GM19023 (cell line): ENCODE data around the gene KRCC1.

Experiments
- ATAC-seq: cut with Tn5 transposase; IDR thresholded peaks from one replicate; pipeline ENCODE4 v1.9.1; 2021; ENCODE audit warnings: mild to moderate bottlenecking, moderate library complexity; ENCODE audit not compliant: unreplicated experiment

Gene KRCC1

GRCh38 chr2:88078643-88079172 lies 23.1 kb upstream of the KRCC1 start:
- no peak for ATAC-seq

DNA sequence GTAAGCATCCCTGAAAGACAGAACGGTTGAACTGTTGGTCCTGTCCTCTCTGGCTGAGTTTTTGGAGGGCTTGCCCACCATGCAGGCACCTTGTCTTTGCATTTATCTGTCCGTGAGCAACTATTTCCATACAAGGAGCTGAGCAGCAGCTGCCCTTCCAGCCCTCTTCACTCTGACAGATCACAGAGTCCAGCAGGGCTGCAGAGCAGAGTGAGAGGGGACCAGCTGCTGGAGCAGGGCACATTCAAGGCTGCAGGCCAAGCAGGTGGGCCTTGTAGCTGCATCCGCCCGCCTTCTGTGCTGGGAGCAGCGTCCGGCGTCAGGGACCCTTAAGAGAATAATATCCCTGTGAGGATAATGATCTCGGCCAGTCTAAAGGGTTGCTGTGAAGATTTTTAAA lies 21.5 kb upstream of the KRCC1 start:
- ATAC-seq: no peak

GRCh38 chr2:88074854-88075292 lies 19.3 kb upstream of the KRCC1 start:
- ATAC-seq: no peak

GRCh38 chr2:88074150-88074549 lies 18.6 kb upstream of the KRCC1 start:
- no peak for ATAC-seq

GRCh38 chr2:88071365-88071764 lies 15.8 kb upstream of the KRCC1 start:
- no peak for ATAC-seq

DNA sequence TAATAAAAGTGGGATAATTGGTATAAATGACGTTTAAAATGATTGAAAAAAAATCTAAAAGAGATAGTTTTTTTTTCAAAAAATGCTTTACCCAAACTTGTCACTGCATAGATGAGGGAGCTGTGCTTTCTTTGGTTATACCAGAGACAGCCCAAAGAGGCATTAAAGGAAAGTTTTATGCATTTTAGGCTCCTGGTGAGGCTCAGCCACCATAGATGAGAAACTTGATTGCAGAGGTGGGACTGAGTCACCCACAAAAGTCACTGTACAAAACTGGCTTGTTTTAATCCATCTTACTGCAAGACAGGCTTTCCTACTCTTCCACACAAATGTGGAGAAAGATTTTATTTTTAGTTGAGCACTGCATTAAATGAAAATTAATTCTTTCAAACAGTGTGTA lies 14.5 kb upstream of the KRCC1 start:
- no peak for ATAC-seq

DNA sequence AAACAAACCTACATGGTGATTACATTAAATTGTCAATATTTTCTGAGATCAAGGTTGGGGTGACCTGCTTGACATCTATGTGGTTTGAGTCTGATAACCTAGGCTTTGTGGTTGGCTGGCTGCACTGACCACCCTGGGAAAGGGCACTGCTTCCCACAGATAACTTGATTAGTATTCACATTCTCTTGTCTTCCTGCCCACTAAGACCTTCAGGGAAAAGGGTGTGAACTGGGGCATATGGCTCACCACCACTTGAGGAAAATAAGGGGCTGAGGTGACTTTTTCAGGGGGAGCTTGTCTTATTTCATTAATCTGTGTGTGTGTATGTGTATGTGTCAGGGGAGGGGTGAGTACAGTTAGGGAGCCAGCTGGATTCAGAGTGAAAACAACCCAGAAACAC lies 13.5 kb upstream of the KRCC1 start:
- ATAC-seq: no peak

- ATAC-seq: no peak
Measured at GRCh38 chr2:88068044-88068443, 12.5 kb upstream of the KRCC1 start.

GRCh38 chr2:88067598-88067997 lies 12.0 kb upstream of the KRCC1 start, which contains the start of gene SMYD1:
SMYD1 (plus strand) TSS chr2:88067825; CDS start chr2:88067865, 40 bp downstream.
- no peak for ATAC-seq

GRCh38 chr2:88067189-88067588 lies 11.6 kb upstream of the KRCC1 start:
- ATAC-seq: no peak

GRCh38 chr2:88066543-88066942 lies 11.0 kb upstream of the KRCC1 start:
- ATAC-seq: no peak

DNA sequence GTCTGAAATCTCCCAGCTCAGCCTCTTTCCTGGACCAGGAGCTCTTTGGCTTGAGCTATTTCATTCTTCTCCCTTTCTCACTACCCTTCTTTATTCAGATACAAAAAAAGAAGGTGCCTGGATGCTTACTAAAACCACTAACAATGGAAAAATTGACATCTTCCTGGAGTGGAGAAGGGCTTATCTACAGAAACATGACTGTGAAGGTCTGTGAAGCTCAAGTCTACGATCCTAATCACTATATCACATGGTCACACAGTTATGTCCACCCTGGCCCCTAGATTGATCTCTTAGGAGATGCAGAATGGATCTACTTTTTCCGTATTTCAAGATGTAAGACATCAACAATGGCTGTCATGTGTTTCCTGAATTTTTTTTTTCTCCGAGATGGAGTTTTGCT lies 5.7 kb upstream of the KRCC1 start:
- ATAC-seq: no peak

DNA sequence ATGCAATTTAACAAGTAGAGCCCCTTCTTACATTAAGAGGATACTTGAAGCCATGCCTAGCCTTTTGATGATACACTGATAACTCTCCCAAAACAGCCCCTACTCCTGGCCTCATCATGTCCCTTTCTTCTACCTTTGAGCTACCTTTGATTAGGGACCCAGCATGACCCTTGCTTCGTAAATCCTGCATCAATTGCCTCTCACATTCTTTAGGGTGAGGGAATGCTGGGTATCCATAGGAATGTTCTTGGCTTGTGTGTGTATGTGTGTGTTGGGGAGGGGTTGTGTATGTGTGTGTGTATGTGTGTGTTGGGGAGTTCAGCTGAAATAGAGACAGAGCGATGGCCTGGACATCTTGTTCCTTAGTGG lies 5.3 kb upstream of the KRCC1 start:
- no peak for ATAC-seq

DNA sequence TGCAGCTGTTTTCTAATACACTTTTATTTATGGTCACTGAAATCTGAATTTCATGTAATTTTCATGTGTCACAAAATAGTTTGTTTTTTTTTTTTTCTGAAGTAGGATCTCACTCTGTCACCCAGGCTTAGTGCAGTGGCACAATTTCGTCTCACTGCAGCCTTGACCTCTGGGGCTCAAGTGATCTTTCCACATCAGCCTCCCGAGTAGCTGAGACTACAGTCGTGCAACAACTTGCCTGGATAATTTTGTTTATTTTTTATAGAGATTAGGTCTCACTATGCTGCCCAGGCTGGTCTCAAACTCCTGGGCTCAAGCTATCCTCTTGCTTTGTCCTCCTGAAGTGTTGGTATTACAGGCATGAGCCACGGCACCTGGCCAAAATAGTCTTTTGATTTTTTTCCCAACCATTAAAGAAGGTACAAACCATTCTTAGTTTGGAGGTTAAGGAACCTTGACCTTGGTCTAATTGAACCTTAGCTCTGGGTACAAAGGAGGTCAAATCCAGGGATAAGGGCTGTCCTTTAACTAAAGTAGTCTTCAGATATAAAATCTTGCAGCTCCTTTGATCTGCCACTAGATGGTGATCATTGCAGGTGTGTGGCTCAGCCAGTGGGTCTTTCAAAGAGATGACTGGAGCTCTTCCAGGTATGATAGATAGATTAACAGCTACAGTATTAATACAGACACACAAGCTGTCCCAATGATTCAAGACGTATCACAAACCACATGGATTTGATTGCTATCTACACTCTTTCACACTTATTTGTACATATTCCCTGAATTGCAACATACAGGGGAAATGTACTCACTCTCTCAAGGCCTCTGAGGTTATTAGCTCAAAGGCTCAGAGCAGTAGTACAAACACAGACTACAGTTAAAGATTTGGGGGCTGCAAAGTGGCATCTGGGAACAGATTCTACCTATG lies 4.7 kb upstream of the KRCC1 start:
- no peak for ATAC-seq

GRCh38 chr2:88058191-88058590 lies 2.6 kb upstream of the KRCC1 start:
- ATAC-seq: no peak

DNA sequence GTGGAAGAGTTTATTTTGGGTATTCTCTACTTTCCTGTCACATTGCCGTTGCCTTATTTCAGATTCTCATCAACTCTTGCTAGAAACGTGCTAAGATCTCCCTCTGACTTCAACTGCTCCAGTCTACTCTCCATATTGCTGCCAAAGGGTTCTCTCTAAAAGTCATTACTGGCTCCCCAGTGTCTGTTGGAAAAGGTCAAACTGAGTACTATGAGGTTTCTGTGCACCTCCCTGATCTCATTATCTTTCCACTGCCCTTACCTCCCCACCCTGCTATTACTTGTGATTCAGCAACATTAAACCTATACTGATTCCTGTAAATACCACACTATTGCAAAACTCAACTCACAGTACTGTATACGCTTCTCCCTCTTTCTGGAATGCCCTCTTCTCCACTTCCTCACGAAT lies 1.9 kb upstream of the KRCC1 start:
- ATAC-seq: no peak

GRCh38 chr2:88054782-88055370 lies 707 bp downstream of the KRCC1 start:
- no peak for ATAC-seq

- no peak for ATAC-seq
Measured at GRCh38 chr2:88053934-88054781, 1.4 kb downstream of the KRCC1 start.

DNA sequence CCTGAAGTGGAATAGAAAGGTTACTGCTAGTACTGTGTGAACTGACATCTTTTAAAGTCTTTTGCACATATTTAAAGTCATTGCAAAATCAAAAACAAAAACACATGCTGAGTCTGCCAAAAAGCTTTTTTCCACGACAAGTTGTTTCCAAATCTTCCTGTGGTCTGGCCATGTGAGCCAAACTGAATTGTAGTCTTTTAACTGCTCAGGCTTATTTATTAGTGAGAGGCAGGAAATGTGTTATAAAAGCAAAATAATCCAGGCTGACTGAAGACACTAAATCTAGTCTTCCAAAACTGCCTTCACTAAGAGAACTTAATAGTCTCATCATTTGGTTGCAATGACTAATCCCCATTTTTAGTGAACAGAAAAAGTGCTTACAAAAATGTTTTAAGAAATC lies 2.3 kb downstream of the KRCC1 start:
- no peak for ATAC-seq

- ATAC-seq: no peak
Measured at GRCh38 chr2:88051792-88052191, 3.8 kb downstream of the KRCC1 start.

DNA sequence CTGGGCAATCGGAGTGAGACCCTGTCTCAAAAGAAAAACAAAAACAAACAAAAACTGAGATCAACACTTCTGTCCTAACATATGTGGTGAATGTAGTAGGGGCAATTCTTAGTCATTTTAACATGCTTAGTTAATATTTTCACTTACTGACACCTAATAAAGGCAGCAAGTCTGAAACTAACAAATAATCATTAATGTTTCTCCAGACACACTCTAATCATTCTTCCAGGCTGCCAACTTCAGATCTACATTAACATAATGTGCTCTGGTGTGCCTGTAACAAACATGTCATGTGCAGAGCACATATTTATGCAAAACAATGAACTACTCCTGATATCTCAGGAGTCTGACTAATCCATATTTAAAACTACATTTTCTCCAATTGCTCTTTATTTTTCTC lies 6.0 kb downstream of the KRCC1 start:
- ATAC-seq: no peak
